Liver (tissue), 9 donors: ENCODE measurements around the gene MIB2. TPM values are rescaled to one million over a fixed set of nuclear protein-coding genes. Genes with fewer than 3 reads are reported as not detected.

ENCODE experiments used
- DNase-seq: peaks from one replicate; pipeline ENCODE4 v3.0.0-alpha.2; 2017; ENCODE audit warnings: low spot score
- H3K27ac ChIP-seq, 2 donors: one replicate each; pipeline ENCODE4 v1.7.0; 2013; ENCODE audit warnings: inconsistent platforms in 2 of 2, low read length in 2 of 2, control low read depth in 1 of 2, low read depth in 1 of 2, mild to moderate bottlenecking in 1 of 2
- H3K27me3 ChIP-seq, 4 donors: one replicate each; pipeline versions ENCODE4 v1.6.1 to v1.7.0; 2013; ENCODE audit warnings: low read length in 3 of 4, inconsistent platforms in 1 of 4, mild to moderate bottlenecking in 1 of 4, moderate library complexity in 1 of 4; ENCODE audit not compliant: control insufficient read depth in 4 of 4, insufficient read depth in 4 of 4
- H3K36me3 ChIP-seq, 4 donors: one replicate each; pipeline versions ENCODE4 v1.6.1 to v1.7.0; 2013; ENCODE audit warnings: low read length in 3 of 4, mild to moderate bottlenecking in 3 of 4, low read depth in 1 of 4, moderate library complexity in 1 of 4; ENCODE audit not compliant: control insufficient read depth in 4 of 4, insufficient read depth in 3 of 4
- H3K4me1 ChIP-seq, 4 donors: one replicate each; pipeline versions ENCODE4 v1.6.1 to v1.7.0; 2013; ENCODE audit warnings: low read length in 3 of 4, mild to moderate bottlenecking in 3 of 4, moderate library complexity in 1 of 4; ENCODE audit not compliant: control insufficient read depth in 4 of 4, insufficient read depth in 4 of 4
- H3K4me3 ChIP-seq, 3 donors: one replicate each; pipeline versions ENCODE4 v1.6.1 to v1.7.0; 2013; ENCODE audit warnings: low read length in 3 of 3, control low read depth in 1 of 3, low read depth in 1 of 3, mild to moderate bottlenecking in 1 of 3
- H3K9ac ChIP-seq, 2 donors: one replicate each; pipeline ENCODE4 v1.7.0; 2013; ENCODE audit warnings: low read length in 2 of 2, mild to moderate bottlenecking in 2 of 2, moderate library complexity in 2 of 2, control low read depth in 1 of 2, low read depth in 1 of 2
- H3K9me3 ChIP-seq, 4 donors: one replicate each; pipeline versions ENCODE4 v1.6.1 to v1.7.0; 2013; ENCODE audit warnings: low read length in 3 of 4; ENCODE audit not compliant: control insufficient read depth in 4 of 4
- ATF3 ChIP-seq: IDR thresholded peaks from 2 replicates; pipeline ENCODE4 v1.6.1; 2016; ENCODE audit warnings: antibody characterized with exemption
- CTCF ChIP-seq: fragments of 150-350 bp; IDR thresholded peaks from 2 replicates; pipeline ENCODE4 v1.5.1; 2017; ENCODE audit warnings: improper control_type of control experiment, low read depth, low read length; ENCODE audit not compliant: missing input control
- EGR1 ChIP-seq, 2 donors: IDR thresholded peaks; 2 replicates each; pipeline ENCODE4 v1.6.1; 2016 to 2018; ENCODE audit warnings: antibody characterized with exemption in 2 of 2, low read depth in 2 of 2
- FOXA1 ChIP-seq: IDR thresholded peaks from 2 replicates; pipeline ENCODE4 v1.6.1; 2016; ENCODE audit warnings: antibody characterized with exemption
- FOXA2 ChIP-seq: IDR thresholded peaks from 2 replicates; pipeline ENCODE4 v1.6.1; 2016; ENCODE audit warnings: antibody characterized with exemption
- GABPA ChIP-seq, 2 donors: IDR thresholded peaks in 1 of 2; conservative IDR thresholded peaks in 1 of 2; 2 replicates each; pipeline ENCODE4 v1.6.1; 2016; ENCODE audit warnings: antibody characterized with exemption in 2 of 2, mild to moderate bottlenecking in 1 of 2, moderate library complexity in 1 of 2
- HNF4A ChIP-seq, 2 donors: conservative IDR thresholded peaks; 2 replicates each; pipeline ENCODE4 v1.6.1; 2016; ENCODE audit warnings: antibody characterized with exemption in 2 of 2, mild to moderate bottlenecking in 2 of 2
- HNF4G ChIP-seq: IDR thresholded peaks from 2 replicates; pipeline ENCODE4 v1.6.1; 2016; ENCODE audit warnings: antibody characterized with exemption
- JUND ChIP-seq, 2 donors: IDR thresholded peaks; 2 replicates each; pipeline ENCODE4 v1.6.1; 2016; ENCODE audit warnings: antibody characterized with exemption in 2 of 2
- MAX ChIP-seq: IDR thresholded peaks from 2 replicates; pipeline ENCODE4 v1.6.1; 2016; ENCODE audit warnings: antibody characterized with exemption
- NR2F2 ChIP-seq: IDR thresholded peaks from 2 replicates; pipeline ENCODE4 v1.6.1; 2016; ENCODE audit warnings: antibody characterized with exemption
- RAD21 ChIP-seq, 2 donors: IDR thresholded peaks; 2 replicates each; pipeline ENCODE4 v1.6.1; 2016; ENCODE audit warnings: antibody characterized with exemption in 2 of 2, mild to moderate bottlenecking in 2 of 2
- REST ChIP-seq: IDR thresholded peaks from 2 replicates; pipeline ENCODE4 v1.6.1; 2016; ENCODE audit warnings: antibody characterized with exemption, mild to moderate bottlenecking
- RXRA ChIP-seq, 2 donors: IDR thresholded peaks; 2 replicates each; pipeline ENCODE4 v1.6.1; 2017 to 2018; ENCODE audit warnings: antibody characterized with exemption in 2 of 2, mild to moderate bottlenecking in 1 of 2
- SP1 ChIP-seq: IDR thresholded peaks from 2 replicates; pipeline ENCODE4 v1.6.1; 2018; ENCODE audit warnings: antibody characterized with exemption, mild to moderate bottlenecking
- YY1 ChIP-seq: IDR thresholded peaks from 2 replicates; pipeline ENCODE4 v1.6.1; 2016; ENCODE audit warnings: antibody characterized with exemption, mild to moderate bottlenecking
- ZBTB33 ChIP-seq: IDR thresholded peaks from 2 replicates; pipeline ENCODE4 v1.6.1; 2016; ENCODE audit warnings: antibody characterized with exemption
- WGBS: extraction: QIAGEN DNeasy Blood & Tissue Kit; methylation state at CpG from one replicate; pipeline ENCODE4 v1.1.7; 2013; 5-methylcytosine and 5-hydroxymethylcytosine counted together
- polyA plus RNA-seq, 2 donors: library from polyadenylated mRNA; stranded (reverse) in 1 of 2; unstranded in 1 of 2; fragments of 200-250 nt in 1 of 2; fragments of >200 nt in 1 of 2; fragmentation: Nextera tagmentation in 1 of 2; extraction: Ambion mirVana in 1 of 2; gene quantifications; one replicate each; pipeline versions ENCODE4 v1.2.1 to v1.2.3, GENCODE V29; 2013 to 2015
- total RNA-seq, 2 donors: library from RNA; depleted of rRNA; stranded (reverse); fragments of >200 nt; gene quantifications; one replicate each; pipeline ENCODE4 v1.2.3, GENCODE V29; 2014
- donor health status: healthy.
- donor health status: healthy.
- donor health status: healthy.
- donor health status: healthy.
- donor health status: healthy.

MIB2 gene
- total and polyA plus RNA-seq, 4 donors: 9.8 to 33.0 (median 19.2) TPM

- no peak overlapping the region for H3K27ac ChIP-seq
- 85% methylated on average over 10 of the region's 10 CpGs for WGBS
- H3K4me3 ChIP-seq: no peak overlapping the region
- TF ChIP-seq RXRA (IDR thresholded peaks at IDR 0.05): no peak
- no peak for TF ChIP-seq ATF3
- no peak for TF ChIP-seq JUND (IDR thresholded peaks at IDR 0.05)
- TF ChIP-seq CTCF: no peak
- TF ChIP-seq SP1: no peak
- no peak for TF ChIP-seq NR2F2
- no peak for TF ChIP-seq HNF4A (conservative IDR thresholded peaks at IDR 0.05)
- no peak for TF ChIP-seq YY1
- no peak for TF ChIP-seq ZBTB33
- TF ChIP-seq RAD21 (IDR thresholded peaks at IDR 0.05): no peak
- no peak for TF ChIP-seq FOXA2
- TF ChIP-seq EGR1 (IDR thresholded peaks at IDR 0.05; ENCODE audit: low read depth in 2 of 2): no peak
- no peak for TF ChIP-seq REST
- H3K4me1 ChIP-seq: peaks cover 6 to 42% (median 21%) of the 10 kb centered on the region in 4 donors
- no peak for DNase-seq
- no peaks in the 10 kb centered on the region for H3K9me3 ChIP-seq
- H3K27me3 ChIP-seq: no peaks in the 10 kb centered on the region
- H3K9ac ChIP-seq: no peak overlapping the region
- peaks cover 12 to 23% (median 16%) of the 10 kb centered on the region in 4 donors for H3K36me3 ChIP-seq
These were observed 47.4 kb upstream of the MIB2 start for GRCh38 chr1:1567891-1568291.

GRCh38 chr1:1569341-1569740, 46.0 kb upstream of the MIB2 start:
- no peak overlapping the region for H3K4me3 ChIP-seq
- no peak overlapping the region for H3K27ac ChIP-seq
- DNase-seq: no peak
- H3K9me3 ChIP-seq: no peaks in the 10 kb centered on the region
- peaks cover 8 to 49% (median 28%) of the 10 kb centered on the region in 4 donors for H3K4me1 ChIP-seq
- WGBS: 92% methylated on average over 7 of the region's 7 CpGs
- no peaks in the 10 kb centered on the region for H3K27me3 ChIP-seq
- peaks cover 3 to 12% (median 7%) of the 10 kb centered on the region in 4 donors for H3K36me3 ChIP-seq
- H3K9ac ChIP-seq: no peak overlapping the region
- TF ChIP-seq ZBTB33 (no peak), NR2F2 (no peak), FOXA2 (no peak), HNF4A (conservative IDR thresholded peaks at IDR 0.05) (no peak), JUND (IDR thresholded peaks at IDR 0.05) (no peak), REST (no peak), ATF3 (no peak), RXRA (IDR thresholded peaks at IDR 0.05) (no peak), HNF4G (no peak), EGR1 (IDR thresholded peaks at IDR 0.05; ENCODE audit: low read depth in 2 of 2) (no peak), GABPA (IDR thresholded peaks at IDR 0.05 in 1 of 2, conservative IDR thresholded peaks at IDR 0.05 in 1 of 2) (no peak), FOXA1 (no peak), SP1 (no peak), YY1 (no peak), RAD21 (IDR thresholded peaks at IDR 0.05) (no peak), MAX (no peak)
